HEK293 (cell line): ENCODE data around the gene MUS81.
A peak's percentile ranks its signal among the peaks of the same experiment; 100 is the strongest.
"Not testable (repeated sequence)": the region's sequence is repeated elsewhere in the genome, so short reads cannot be mapped to it uniquely, and the experiment has no call there.

Experiments used
- CTCF ChIA-PET: fragments of 350-600 bp; formaldehyde crosslinking; extraction: SDS; loops from one replicate; lab custom pipeline; 2021; ENCODE audit warnings: antibody characterized with exemption; lab: Yijun Ruan, JAX
- POLR2A ChIA-PET: fragments of 300-600 bp; formaldehyde crosslinking; extraction: SDS; loops from one replicate; lab custom pipeline; 2020; ENCODE audit warnings: antibody characterized with exemption, inconsistent platforms; lab: Yijun Ruan, JAX
- H3K27ac ChIP-seq: fragments of 200-500 bp; sonication (Bioruptor generic); 2 replicates; pipeline ENCODE4 v1.5.1; 2014; ENCODE audit warnings: low read depth, low read length, control low read depth, inconsistent platforms; ENCODE audit errors: extremely low read depth
- H3K36me3 ChIP-seq, 2 experiments: fragments of 200-500 bp in 1 of 2; sonication (Bioruptor generic) in 1 of 2; 1 replicate in 1 of 2; 2 replicates in 1 of 2; pipeline ENCODE4 v1.5.1; 2014 to 2017; ENCODE audit warnings: inconsistent platforms in 2 of 2, low read length in 2 of 2; ENCODE audit not compliant: control insufficient read depth in 2 of 2, insufficient read depth in 1 of 2
- H3K4me1 ChIP-seq: fragments of 200-500 bp; sonication (Bioruptor generic); 2 replicates; pipeline ENCODE4 v1.5.1; 2014; ENCODE audit warnings: mild to moderate bottlenecking, low read length, inconsistent platforms; ENCODE audit not compliant: control insufficient read depth, insufficient read depth
- H3K4me3 ChIP-seq: 2 replicates; pipeline ENCODE4 v1.5.1; 2011; ENCODE audit warnings: low read depth, mild to moderate bottlenecking, control low read depth, low read length, moderate library complexity
- H3K9me3 ChIP-seq: fragments of 200-500 bp; sonication (Bioruptor generic); 2 replicates; pipeline ENCODE4 v1.5.1; 2014; ENCODE audit warnings: low read depth, low read length, inconsistent platforms; ENCODE audit not compliant: control insufficient read depth, insufficient read depth
- BCL11B ChIP-seq: fragments of 450-650 bp; formaldehyde crosslinking; IDR thresholded peaks from 2 replicates; pipeline ENCODE4 v1.5.1; 2016; ENCODE audit warnings: low read depth, missing biosample characterization, missing genetic modification characterization
- SP2 ChIP-seq: fragments of 450-650 bp; formaldehyde crosslinking; IDR thresholded peaks from 2 replicates; pipeline ENCODE4 v1.5.1; 2016; ENCODE audit warnings: missing biosample characterization, missing genetic modification characterization
- ZBTB21 ChIP-seq: fragments of 450-650 bp; formaldehyde crosslinking; IDR thresholded peaks from 2 replicates; pipeline ENCODE4 v1.5.1; 2017; ENCODE audit warnings: missing biosample characterization, missing genetic modification characterization
- ZBTB48 ChIP-seq: fragments of 450-650 bp; formaldehyde crosslinking; IDR thresholded peaks from 2 replicates; pipeline ENCODE4 v1.5.1; 2016; ENCODE audit warnings: missing biosample characterization, missing genetic modification characterization
- ZNF112 ChIP-seq: fragments of 450-650 bp; formaldehyde crosslinking; IDR thresholded peaks from 2 replicates; pipeline ENCODE4 v1.5.0; 2017; ENCODE audit warnings: missing biosample characterization, missing genetic modification characterization
- ZNF146 ChIP-seq: fragments of 450-650 bp; formaldehyde crosslinking; IDR thresholded peaks from 2 replicates; pipeline ENCODE4 v1.5.1; 2016; ENCODE audit warnings: missing biosample characterization, missing genetic modification characterization
- ZNF266 ChIP-seq: fragments of 450-650 bp; formaldehyde crosslinking; IDR thresholded peaks from 2 replicates; pipeline ENCODE4 v1.5.1; 2016; ENCODE audit warnings: missing biosample characterization, missing genetic modification characterization, low read depth
- ZNF394 ChIP-seq: fragments of 450-650 bp; formaldehyde crosslinking; IDR thresholded peaks from 2 replicates; pipeline ENCODE4 v1.5.1; 2016; ENCODE audit warnings: missing biosample characterization, missing genetic modification characterization, mild to moderate bottlenecking, moderate library complexity, borderline replicate concordance
- TF ChIP-seq, protein P1 (sequence below): fragments of 450-650 bp; formaldehyde crosslinking; IDR thresholded peaks from 2 replicates; pipeline ENCODE4 v1.5.0; 2017; ENCODE audit warnings: missing biosample characterization, missing genetic modification characterization, borderline replicate concordance
- TF ChIP-seq, protein P2 (sequence below): fragments of 450-650 bp; formaldehyde crosslinking; IDR thresholded peaks from 2 replicates; pipeline ENCODE4 v1.5.1; 2016; ENCODE audit warnings: missing biosample characterization, missing genetic modification characterization
- TF ChIP-seq, protein P3 (sequence below): sonication (generic); formaldehyde crosslinking; IDR thresholded peaks from 2 replicates; pipeline ENCODE4 v1.8.1; 2022; ENCODE audit warnings: mild to moderate bottlenecking, moderate library complexity, missing genetic modification reagents
- TF ChIP-seq, protein P4 (sequence below): fragments of 450-650 bp; formaldehyde crosslinking; IDR thresholded peaks from 2 replicates; pipeline ENCODE4 v1.5.1; 2017; ENCODE audit warnings: missing biosample characterization, missing genetic modification characterization

The MUS81 gene

DNA sequence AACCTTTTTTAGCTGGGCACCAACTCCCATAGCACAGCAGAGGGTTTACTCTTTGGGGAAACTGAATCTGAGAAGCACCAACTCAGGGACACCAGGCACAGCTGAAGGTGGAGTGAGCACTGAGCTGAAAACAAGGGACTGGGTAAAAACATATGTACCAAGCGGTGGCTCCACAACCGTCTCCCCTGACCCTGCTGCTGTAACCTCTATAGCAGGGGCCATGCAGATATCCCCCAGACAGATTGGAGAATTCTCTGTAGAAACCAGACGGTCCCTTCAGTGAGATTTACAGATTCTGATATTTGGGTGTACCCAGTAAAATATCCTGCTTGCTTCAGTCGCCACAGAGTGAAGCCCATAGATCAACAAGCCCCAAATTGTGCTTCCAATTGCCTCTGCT, 30.8 kb upstream of the MUS81 start:
- Histone ChIP-seq H3K4me3 (no peak overlapping the region), H3K4me1 (no peaks in the 10 kb centered on the region), H3K36me3 (no peaks in the 10 kb centered on the region), H3K9me3 (no peaks in the 10 kb centered on the region), H3K27ac (no peak overlapping the region)
- ChIA-PET POLR2A (no interaction called here), CTCF (interaction anchor here (0.6 to 2.4 kb wide), 5 partner anchors 11 to 118 kb away, joined by 3 to 11 read pairs (median 3); partner anchors contain the start of gene KAT5)
- TF ChIP-seq, protein P1, sequence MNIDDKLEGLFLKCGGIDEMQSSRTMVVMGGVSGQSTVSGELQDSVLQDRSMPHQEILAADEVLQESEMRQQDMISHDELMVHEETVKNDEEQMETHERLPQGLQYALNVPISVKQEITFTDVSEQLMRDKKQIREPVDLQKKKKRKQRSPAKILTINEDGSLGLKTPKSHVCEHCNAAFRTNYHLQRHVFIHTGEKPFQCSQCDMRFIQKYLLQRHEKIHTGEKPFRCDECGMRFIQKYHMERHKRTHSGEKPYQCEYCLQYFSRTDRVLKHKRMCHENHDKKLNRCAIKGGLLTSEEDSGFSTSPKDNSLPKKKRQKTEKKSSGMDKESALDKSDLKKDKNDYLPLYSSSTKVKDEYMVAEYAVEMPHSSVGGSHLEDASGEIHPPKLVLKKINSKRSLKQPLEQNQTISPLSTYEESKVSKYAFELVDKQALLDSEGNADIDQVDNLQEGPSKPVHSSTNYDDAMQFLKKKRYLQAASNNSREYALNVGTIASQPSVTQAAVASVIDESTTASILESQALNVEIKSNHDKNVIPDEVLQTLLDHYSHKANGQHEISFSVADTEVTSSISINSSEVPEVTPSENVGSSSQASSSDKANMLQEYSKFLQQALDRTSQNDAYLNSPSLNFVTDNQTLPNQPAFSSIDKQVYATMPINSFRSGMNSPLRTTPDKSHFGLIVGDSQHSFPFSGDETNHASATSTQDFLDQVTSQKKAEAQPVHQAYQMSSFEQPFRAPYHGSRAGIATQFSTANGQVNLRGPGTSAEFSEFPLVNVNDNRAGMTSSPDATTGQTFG (tag by site-specific recombination), result no peak
- peak; percentile 88 for TF ChIP-seq ZBTB48
- TF ChIP-seq, protein P2, sequence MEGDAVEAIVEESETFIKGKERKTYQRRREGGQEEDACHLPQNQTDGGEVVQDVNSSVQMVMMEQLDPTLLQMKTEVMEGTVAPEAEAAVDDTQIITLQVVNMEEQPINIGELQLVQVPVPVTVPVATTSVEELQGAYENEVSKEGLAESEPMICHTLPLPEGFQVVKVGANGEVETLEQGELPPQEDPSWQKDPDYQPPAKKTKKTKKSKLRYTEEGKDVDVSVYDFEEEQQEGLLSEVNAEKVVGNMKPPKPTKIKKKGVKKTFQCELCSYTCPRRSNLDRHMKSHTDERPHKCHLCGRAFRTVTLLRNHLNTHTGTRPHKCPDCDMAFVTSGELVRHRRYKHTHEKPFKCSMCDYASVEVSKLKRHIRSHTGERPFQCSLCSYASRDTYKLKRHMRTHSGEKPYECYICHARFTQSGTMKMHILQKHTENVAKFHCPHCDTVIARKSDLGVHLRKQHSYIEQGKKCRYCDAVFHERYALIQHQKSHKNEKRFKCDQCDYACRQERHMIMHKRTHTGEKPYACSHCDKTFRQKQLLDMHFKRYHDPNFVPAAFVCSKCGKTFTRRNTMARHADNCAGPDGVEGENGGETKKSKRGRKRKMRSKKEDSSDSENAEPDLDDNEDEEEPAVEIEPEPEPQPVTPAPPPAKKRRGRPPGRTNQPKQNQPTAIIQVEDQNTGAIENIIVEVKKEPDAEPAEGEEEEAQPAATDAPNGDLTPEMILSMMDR, result no peak
- no peak for TF ChIP-seq BCL11B (tag by site-specific recombination)

DNA sequence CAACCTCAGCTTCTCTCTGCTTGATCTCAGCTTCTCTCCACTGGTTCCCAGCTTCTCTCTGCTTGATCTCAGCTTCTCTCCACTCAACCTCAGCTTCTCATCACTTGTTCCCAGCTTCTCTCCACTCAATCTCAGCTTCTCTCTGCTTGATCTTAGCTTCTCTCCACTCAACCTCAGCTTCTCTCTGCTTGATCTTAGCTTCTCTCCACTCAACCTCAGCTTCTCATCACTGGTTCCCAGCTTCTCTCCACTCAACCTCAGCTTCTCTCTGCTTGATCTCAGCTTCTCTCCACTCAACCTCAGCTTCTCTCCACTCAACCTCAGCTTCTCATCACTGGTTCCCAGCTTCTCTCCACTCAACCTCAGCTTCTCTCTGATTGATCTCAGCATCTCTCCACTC, 28.0 kb upstream of the MUS81 start:
- H3K4me1 ChIP-seq, H3K4me3 ChIP-seq, H3K27ac ChIP-seq, H3K36me3 ChIP-seq, H3K9me3 ChIP-seq: not testable (repeated sequence)
- ChIA-PET POLR2A (interaction anchor here (0.7 to 1.4 kb wide), 3 partner anchors 17 to 169 kb away, joined by 3 read pairs; partner anchors contain the start of gene RELA), CTCF (interaction anchor here (0.7 to 2.8 kb wide), 8 partner anchors 12 to 291 kb away, joined by 3 to 8 read pairs (median 4); partner anchors contain the start of genes CCDC85B and KAT5)
- peak; percentile 62; the same call in 1 of the 2 replicates for TF ChIP-seq ZNF394 (tag by site-specific recombination)

DNA sequence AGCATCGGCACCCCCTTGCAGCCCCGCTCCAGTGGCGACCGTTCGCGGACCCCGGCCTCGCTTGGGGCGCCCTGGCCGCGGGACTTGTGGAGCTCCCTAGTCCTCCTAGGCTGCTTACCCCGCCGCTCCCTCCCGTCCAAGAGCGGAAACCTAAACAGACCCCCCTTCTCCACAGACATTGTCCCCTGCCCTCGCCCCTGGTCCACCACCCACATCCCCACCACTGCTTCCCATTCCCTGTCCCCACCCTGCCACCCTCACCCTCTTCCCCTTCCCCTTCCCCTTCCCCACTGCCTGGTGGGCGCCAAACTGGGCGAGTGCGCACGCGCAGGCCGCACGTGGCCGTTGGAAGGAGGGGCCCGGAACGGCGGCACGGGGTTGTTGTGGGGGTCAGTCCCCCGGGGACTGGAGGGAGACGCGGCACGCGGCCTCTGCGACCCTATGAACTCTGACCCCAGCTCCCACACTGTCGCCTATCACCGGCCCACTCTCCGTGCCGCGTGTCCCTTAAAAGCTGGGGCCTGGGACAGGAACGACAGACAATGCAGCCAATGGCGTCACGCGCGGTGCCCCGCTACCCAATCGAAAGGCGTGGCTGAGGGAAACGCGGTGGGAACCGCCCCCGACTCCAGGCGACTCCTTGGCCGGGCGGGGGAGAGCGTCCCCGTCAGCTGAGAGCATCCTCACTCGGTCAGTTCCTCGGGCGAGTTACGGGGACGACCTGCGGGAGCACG, 26.8 kb upstream of the MUS81 start, which contains the start of gene SNX32:
Gene SNX32 (plus strand): TSS at position 667 of the 734 bp plus-strand sequence. CDS start 103 bp downstream, outside the sequence.
- POLR2A ChIA-PET, result interaction anchor here (0.7 to 0.9 kb wide), 3 partner anchors 16 to 38 kb away, joined by 3 to 4 read pairs (median 3); no protein-coding TSS in a partner anchor
- TF ChIP-seq SP2 (tag by site-specific recombination) (peak; percentile 73), ZNF146 (tag by site-specific recombination) (no peak), ZNF266 (tag by site-specific recombination) (no peak)
- TF ChIP-seq, protein P3, sequence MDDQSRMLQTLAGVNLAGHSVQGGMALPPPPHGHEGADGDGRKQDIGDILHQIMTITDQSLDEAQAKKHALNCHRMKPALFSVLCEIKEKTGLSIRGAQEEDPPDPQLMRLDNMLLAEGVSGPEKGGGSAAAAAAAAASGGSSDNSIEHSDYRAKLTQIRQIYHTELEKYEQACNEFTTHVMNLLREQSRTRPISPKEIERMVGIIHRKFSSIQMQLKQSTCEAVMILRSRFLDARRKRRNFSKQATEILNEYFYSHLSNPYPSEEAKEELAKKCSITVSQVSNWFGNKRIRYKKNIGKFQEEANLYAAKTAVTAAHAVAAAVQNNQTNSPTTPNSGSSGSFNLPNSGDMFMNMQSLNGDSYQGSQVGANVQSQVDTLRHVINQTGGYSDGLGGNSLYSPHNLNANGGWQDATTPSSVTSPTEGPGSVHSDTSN (CRISPR knock-in tag), result peak; percentile 95; the same call in 1 of the 2 replicates
- TF ChIP-seq, all 188 proteins: peak for 2
- Histone ChIP-seq H3K4me1 (no peaks in the 10 kb centered on the region), H3K9me3 (no peaks in the 10 kb centered on the region), H3K4me3 (peak within 1 kb of the TSS; percentile 39), H3K36me3 (no peaks in the 10 kb centered on the region), H3K27ac (no peak within 1 kb of the TSS)
- CTCF ChIA-PET, result interaction anchor here (0.6 to 2.8 kb wide), 5 partner anchors 15 to 184 kb away, joined by 3 to 6 read pairs (median 3); partner anchors contain the start of gene MUS81

DNA sequence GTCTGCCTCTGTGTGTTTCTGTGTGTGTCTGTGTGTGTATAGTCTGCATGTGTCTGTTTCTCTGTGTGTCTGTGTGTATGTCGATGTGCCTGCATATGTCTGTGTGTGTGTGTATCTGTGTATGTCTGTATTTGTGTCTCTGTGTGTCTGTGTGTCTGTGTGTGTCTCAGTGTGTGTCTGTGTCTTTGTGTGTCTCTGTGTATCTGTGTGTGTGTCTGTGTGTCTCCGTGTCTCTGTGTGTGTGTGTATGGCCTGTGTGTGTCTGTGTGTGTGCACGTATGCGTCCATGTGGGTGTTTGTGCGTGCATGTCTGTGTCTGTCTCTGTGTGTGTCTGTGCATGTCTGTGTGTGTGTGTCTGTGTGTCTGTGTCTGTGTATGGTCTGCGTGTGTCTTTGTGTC, 26.0 kb upstream of the MUS81 start:
- Histone ChIP-seq H3K4me1 (no peaks in the 10 kb centered on the region), H3K27ac (no peak overlapping the region), H3K9me3 (no peaks in the 10 kb centered on the region), H3K36me3 (no peaks in the 10 kb centered on the region), H3K4me3 (peak overlapping the region; percentile 39)
- TF ChIP-seq, protein P4, sequence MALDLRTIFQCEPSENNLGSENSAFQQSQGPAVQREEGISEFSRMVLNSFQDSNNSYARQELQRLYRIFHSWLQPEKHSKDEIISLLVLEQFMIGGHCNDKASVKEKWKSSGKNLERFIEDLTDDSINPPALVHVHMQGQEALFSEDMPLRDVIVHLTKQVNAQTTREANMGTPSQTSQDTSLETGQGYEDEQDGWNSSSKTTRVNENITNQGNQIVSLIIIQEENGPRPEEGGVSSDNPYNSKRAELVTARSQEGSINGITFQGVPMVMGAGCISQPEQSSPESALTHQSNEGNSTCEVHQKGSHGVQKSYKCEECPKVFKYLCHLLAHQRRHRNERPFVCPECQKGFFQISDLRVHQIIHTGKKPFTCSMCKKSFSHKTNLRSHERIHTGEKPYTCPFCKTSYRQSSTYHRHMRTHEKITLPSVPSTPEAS (tag by site-specific recombination), result peak; percentile 27; the same call in 1 of the 2 replicates
- TF ChIP-seq ZNF112 (peak; percentile 22; the same call in 1 of the 2 replicates), ZBTB21 (no peak)
- POLR2A ChIA-PET, result interaction anchor here (0.7 kb wide), 2 partner anchors 15 to 37 kb away, joined by 3 to 4 read pairs; no protein-coding TSS in a partner anchor
- CTCF ChIA-PET, result interaction anchor here (1.3 kb wide), 1 partner anchor 16 kb away, joined by 4 read pairs; no protein-coding TSS in a partner anchor
